Measurements from ENCODE around the gene SREBF1.
A peak's percentile ranks its signal among the peaks of the same experiment; 100 is the strongest.

The SREBF1 gene

DNA sequence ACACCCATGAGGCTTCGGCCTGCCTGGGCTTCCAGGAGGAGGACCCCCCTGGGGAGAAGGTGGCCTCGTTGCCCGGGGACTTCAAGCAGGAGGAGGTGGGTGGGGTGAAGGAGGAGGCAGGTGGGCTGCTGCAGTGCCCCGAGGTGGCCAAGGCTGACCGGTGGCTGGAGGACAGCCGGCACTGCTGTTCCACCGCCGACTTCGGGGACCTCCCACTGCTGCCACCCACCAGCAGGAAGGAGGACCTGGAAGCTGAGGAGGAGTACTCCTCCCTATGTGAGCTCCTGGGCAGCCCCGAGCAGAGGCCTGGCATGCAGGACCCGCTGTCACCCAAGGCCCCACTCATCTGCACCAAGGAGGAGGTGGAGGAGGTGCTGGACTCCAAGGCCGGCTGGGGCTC is 41.5 kb downstream of the SREBF1 start:
- TF ChIP-seq, protein P1, sequence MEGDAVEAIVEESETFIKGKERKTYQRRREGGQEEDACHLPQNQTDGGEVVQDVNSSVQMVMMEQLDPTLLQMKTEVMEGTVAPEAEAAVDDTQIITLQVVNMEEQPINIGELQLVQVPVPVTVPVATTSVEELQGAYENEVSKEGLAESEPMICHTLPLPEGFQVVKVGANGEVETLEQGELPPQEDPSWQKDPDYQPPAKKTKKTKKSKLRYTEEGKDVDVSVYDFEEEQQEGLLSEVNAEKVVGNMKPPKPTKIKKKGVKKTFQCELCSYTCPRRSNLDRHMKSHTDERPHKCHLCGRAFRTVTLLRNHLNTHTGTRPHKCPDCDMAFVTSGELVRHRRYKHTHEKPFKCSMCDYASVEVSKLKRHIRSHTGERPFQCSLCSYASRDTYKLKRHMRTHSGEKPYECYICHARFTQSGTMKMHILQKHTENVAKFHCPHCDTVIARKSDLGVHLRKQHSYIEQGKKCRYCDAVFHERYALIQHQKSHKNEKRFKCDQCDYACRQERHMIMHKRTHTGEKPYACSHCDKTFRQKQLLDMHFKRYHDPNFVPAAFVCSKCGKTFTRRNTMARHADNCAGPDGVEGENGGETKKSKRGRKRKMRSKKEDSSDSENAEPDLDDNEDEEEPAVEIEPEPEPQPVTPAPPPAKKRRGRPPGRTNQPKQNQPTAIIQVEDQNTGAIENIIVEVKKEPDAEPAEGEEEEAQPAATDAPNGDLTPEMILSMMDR (IDR thresholded peaks at IDR 0.05; ENCODE audit: low read depth, low read length): no peak
- DNase-seq (ENCODE audit: low read depth in 2 of 2): no peak
- H3K4me3 ChIP-seq (replicated peaks in 1 of 2; ENCODE audit: low read depth in 2 of 2, low read length in 2 of 2): no peak overlapping the region

DNA sequence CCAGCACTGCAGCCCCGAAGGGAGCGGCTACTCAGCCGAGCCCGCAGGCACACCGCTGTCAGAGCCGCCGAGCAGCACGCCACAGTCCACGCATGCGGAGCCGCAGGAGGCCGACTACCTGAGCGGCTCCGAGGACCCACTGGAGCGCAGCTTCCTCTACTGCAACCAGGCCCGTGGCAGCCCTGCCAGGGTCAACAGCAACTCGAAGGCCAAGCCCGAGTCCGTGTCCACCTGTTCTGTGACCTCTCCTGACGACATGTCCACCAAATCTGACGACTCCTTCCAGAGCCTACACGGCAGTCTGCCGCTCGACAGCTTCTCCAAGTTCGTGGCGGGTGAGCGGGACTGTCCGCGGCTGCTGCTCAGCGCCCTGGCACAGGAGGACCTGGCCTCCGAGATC is 42.4 kb downstream of the SREBF1 start:
- TF ChIP-seq, protein P1 (IDR thresholded peaks at IDR 0.05; ENCODE audit: low read depth, low read length): no peak
- no peak overlapping the region for H3K4me3 ChIP-seq (replicated peaks in 1 of 2; ENCODE audit: low read depth in 2 of 2, low read length in 2 of 2)
- no peak for DNase-seq (ENCODE audit: low read depth in 2 of 2)

DNA sequence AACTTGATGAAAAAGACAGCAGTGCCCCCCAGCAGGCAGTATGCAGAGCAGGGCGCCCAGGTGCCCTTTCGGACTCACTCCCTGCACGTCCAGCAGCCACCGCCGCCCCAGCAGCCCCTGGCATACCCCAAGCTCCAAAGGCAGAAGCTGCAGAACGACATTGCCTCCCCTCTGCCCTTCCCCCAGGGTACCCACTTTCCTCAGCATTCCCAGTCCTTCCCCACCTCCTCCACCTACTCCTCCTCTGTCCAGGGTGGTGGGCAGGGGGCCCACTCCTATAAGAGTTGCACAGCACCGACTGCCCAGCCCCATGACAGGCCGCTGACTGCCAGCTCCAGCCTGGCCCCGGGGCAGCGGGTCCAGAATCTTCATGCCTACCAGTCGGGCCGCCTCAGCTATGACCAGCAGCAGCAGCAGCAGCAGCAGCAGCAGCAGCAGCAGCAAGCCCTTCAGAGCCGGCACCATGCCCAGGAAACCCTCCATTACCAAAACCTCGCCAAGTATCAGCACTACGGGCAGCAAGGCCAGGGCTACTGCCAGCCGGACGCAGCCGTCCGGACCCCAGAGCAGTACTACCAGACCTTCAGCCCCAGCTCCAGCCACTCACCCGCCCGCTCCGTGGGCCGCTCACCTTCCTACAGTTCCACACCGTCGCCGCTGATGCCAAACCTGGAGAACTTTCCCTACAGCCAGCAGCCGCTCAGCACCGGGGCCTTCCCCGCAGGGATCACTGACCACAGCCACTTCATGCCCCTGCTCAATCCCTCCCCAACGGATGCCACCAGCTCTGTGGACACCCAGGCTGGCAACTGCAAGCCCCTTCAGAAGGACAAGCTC is 43.2 kb downstream of the SREBF1 start:
- no peak for DNase-seq (ENCODE audit: low read depth in 2 of 2)
- TF ChIP-seq, protein P1 (IDR thresholded peaks at IDR 0.05; ENCODE audit: low read depth, low read length): no peak
- no peak overlapping the region for H3K4me3 ChIP-seq (replicated peaks in 1 of 2; ENCODE audit: low read depth in 2 of 2, low read length in 2 of 2)

DNA sequence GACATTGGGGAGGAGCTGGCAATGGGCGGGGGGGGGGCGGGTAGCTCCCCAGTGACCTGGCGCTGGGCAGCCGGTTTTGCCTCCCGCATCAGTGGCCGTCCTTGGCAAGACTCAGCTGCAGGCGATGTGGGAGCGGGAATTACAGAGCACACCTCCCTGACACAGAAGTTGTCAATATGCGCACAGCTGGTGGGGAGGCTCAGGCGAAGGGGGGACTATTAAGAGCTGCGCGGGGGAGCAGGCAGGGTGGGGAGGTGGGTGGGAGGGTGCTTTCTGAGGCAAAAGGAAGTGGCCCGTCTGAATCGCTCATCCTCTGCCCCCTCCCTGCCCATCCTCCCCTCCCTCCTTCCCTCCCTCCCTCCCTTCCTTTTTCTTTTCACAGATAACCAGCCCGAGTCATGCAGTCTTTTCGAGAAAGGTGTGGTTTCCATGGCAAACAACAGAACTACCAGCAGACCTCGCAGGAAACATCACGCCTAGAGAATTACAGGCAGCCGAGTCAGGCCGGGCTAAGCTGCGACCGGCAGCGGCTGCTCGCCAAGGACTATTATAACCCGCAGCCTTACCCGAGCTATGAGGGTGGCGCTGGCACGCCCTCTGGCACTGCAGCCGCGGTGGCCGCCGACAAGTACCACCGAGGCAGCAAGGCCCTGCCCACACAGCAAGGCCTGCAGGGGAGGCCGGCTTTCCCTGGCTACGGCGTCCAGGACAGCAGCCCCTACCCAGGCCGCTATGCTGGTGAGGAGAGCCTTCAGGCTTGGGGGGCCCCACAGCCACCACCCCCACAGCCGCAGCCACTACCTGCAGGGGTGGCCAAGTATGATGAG is 44.0 kb downstream of the SREBF1 start:
- no peak overlapping the region for H3K4me3 ChIP-seq (replicated peaks in 1 of 2; ENCODE audit: low read depth in 2 of 2, low read length in 2 of 2)
- peak; percentile 73 to 88 for DNase-seq (ENCODE audit: low read depth in 2 of 2)
- TF ChIP-seq, protein P1 (IDR thresholded peaks at IDR 0.05; ENCODE audit: low read depth, low read length): no peak

DNA sequence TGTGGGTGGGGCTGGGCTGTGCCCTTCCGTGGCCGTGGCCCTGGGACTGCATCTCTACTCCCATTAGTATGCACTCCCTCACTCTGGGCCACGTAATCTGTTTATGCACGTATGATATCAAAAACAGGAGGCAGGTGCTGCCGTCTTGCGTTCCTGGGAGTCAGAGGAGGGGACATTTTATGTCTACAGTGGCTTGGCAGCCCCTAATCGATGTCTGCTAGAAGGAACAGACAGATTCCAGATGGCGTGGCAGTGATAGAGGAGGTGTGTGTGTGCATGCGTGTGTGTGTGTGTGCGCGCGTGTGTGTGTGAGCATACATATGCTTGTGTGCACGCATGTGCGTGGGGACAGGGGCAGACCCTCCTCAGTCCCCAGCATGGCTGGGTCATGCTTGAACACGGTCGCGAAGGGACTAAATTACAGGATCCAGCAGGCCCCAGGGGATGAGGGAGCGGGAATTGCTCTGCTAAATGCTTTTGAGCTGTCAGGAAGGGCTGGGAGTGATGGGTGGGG is 44.7 kb downstream of the SREBF1 start:
- no peak for DNase-seq (ENCODE audit: low read depth in 2 of 2)
- TF ChIP-seq, protein P1 (IDR thresholded peaks at IDR 0.05; ENCODE audit: low read depth, low read length): no peak
- H3K4me3 ChIP-seq (replicated peaks in 1 of 2; ENCODE audit: low read depth in 2 of 2, low read length in 2 of 2): no peak overlapping the region

DNA sequence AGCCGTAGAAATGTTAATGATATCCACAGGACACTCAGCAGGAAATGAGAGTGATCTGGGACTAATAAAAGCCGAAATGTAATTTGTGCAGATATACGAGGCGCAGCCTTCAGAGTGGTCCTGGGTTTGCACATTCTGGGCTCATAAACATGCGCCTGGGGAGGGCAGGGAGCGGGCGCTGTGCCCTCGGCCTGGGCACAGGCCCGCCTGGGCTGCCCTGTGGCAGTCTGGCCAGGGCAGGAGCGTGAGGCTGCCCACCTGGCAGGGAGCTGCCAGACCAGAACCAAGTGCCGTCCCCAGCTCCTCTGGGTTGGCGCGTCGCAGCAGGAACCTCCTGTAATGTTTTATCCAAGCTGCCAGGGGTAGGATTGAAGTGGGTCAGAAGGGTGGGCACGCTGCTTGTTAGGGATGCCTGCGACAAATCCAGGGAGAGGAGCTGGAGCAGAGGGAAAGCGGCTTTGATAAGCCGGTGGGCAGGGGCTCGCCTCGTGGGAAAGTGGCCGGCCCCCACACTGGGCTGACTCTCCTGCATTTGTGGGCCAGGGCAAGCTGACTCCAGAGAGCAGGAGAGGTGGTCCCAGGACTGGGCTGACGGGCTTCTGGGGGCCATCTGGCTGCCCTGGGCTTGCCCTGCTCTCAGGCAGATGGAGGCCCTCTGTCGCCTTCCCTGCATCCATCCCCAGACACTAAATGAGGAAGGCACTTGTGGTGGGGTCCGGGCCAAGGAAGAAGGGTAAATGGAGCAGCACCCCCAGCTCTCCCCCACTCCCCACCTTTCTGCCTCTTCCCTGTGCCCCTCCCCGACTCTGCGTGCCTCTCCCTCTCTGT is 45.9 kb downstream of the SREBF1 start:
- no peak for DNase-seq (ENCODE audit: low read depth in 2 of 2)
- no peak overlapping the region for H3K4me3 ChIP-seq (replicated peaks in 1 of 2; ENCODE audit: low read depth in 2 of 2, low read length in 2 of 2)
- TF ChIP-seq, protein P1 (IDR thresholded peaks at IDR 0.05; ENCODE audit: low read depth, low read length): no peak
